Activated T-helper 1 cell treated with anti-CD3 and anti-CD28 coated beads, Interleukin-12 subunit alpha, Interleukin-12 subunit beta, Interleukin-2, Interleukin-4 antibody, amounts not matched to agents 30 ng/mL and 10 ng/mL and 1 ng/mL, durations not matched to agents 14 hours and 24 hours and 36 hours (primary cell): ENCODE results near the gene BAZ2B. TPM values are rescaled to one million over a fixed set of nuclear protein-coding genes. Genes with fewer than 3 reads are reported as not detected.

Experiments used
- DNase-seq: peaks from one replicate; pipeline ENCODE4 v3.0.0; 2021; ENCODE audit warnings: low spot score
- H3K27ac Mint-ChIP-seq: one replicate; pipeline ENCODE4 v1.8.0; 2021; ENCODE audit warnings: mild to moderate bottlenecking, mixed read lengths
- H3K27me3 Mint-ChIP-seq: one replicate; pipeline ENCODE4 v1.8.0; 2022; ENCODE audit warnings: mild to moderate bottlenecking, moderate library complexity, mixed read lengths; ENCODE audit not compliant: insufficient read depth
- H3K36me3 Mint-ChIP-seq: one replicate; pipeline ENCODE4 v1.8.0; 2021; ENCODE audit warnings: low read depth, mixed read lengths
- H3K4me1 Mint-ChIP-seq: one replicate; pipeline ENCODE4 v1.8.0; 2021; ENCODE audit warnings: low read depth, mixed read lengths
- H3K4me3 Mint-ChIP-seq: one replicate; pipeline ENCODE4 v1.8.0; 2021; ENCODE audit warnings: mild to moderate bottlenecking, moderate library complexity, mixed read lengths
- H3K9me3 Mint-ChIP-seq: one replicate; pipeline ENCODE4 v1.8.0; 2021; ENCODE audit warnings: mixed read lengths
- intact Hi-C: fragments of 100-400 bp; cut with micrococcal nuclease; formaldehyde crosslinking; loops from one replicate; pipeline ENCODE4 v1.15.1; 2024
- total RNA-seq: library from RNA; stranded (reverse); gene quantifications from 2 replicates; pipeline ENCODE4 v1.2.3, GENCODE V29; 2022

The BAZ2B gene
- total RNA-seq, 1 donor from 2014 or later = 3.9 TPM

- DNase-seq = no peak
- Mint-ChIP-seq H3K36me3 (no peaks in the 10 kb centered on the region), H3K9me3 (no peaks in the 10 kb centered on the region), H3K27ac (no peak overlapping the region), H3K27me3 (no peaks in the 10 kb centered on the region), H3K4me3 (no peak overlapping the region), H3K4me1 (no peaks in the 10 kb centered on the region)
- intact Hi-C loops = no loop called here
Measured at GRCh38 chr2:159459279-159459678, 157.1 kb downstream of the BAZ2B start.

DNA sequence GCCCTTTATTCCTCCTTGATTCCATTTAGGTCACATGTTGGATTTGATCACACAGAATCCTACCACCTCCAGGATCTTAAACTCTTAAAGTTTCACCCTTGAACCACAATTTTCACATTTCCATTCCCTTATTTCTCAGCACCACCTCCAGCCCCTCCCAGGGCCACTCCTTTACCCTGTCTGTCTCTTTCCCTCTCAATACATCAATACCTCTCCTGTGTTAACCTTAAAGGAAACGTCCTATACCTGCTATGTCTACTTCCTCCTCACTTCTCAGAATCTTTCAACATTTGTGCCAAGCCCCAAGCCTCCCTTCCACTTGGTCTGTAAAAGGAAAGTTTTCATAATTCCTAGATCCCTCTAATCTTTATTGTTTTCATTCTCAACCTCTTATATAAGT, 158.8 kb downstream of the BAZ2B start:
- no peak overlapping the region for H3K4me3 Mint-ChIP-seq
- no peaks in the 10 kb centered on the region for H3K27me3 Mint-ChIP-seq
- intact Hi-C loops = no loop called here
- no peak for DNase-seq
- H3K27ac Mint-ChIP-seq = no peak overlapping the region
- no peaks in the 10 kb centered on the region for H3K4me1 Mint-ChIP-seq
- H3K36me3 Mint-ChIP-seq = no peaks in the 10 kb centered on the region
- H3K9me3 Mint-ChIP-seq = no peaks in the 10 kb centered on the region

DNA sequence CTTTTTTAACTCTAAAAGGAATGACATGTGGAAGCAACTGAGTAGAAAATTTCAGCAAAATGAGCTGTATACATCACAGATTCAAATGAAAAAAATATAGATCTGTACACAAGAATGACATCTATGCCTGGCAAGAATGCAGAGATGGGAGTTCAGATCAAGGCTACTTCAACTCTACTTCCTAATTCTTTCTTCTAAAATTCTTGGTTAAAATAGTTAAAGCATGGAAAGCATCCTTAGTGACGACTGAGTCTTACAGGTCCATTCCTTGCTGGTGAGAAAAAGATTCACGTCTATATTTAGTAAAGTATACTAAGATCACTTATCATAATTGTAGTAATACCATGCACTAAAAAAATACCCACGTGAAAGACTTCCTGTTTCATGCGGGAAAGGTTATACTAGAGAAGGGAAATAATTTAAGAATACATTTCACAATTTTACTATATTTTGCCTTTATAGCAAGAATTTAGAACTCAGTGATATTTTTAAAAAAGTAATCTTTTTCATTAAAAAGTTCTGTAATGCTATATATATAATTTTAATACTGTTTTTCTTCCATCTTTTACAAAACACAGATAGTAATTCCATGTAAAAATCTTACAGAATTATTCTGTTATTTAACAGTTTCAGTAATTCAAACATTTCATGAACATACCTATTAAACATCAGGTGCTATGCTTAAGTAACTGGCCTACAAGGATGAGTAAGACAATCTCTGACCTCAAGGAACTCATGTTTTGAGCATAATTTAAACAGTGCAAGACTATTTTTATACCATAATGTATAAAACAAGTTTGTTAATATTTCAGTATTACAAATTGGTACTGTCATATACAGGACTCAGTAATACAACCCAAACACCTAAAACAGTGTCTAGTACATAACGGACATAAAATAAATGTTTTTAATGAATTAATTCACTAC, 159.6 kb downstream of the BAZ2B start:
- intact Hi-C loops = no loop called here
- H3K4me3 Mint-ChIP-seq = no peak overlapping the region
- H3K27me3 Mint-ChIP-seq = no peaks in the 10 kb centered on the region

DNA sequence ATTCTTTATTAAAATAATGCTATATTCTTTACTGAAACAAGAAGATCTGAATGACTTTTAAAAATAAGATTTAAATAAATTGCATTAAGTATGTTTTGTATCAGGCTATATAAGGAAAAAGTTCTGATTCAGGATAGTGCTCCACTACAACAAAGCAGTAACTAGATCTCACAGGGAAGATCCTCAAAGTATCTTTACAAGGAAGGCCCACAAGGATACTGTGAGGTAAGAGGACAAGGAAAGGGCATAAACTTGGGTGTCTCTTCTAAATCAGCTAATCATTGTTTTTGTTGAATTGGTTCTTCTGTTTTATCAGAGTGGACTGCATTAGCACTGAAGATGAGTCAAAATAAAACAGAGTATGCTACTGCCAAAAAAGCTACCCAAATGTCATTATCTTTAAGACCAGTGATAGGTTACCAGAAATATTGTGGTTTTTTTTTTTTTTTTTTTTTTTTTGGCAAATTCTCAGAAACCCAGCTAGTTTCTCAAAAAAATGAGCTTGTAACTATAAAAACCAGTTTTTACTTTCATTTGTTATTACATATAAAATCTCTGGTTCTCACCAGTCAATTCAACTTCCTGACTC, 160.9 kb downstream of the BAZ2B start:
- Mint-ChIP-seq H3K27me3 (no peaks in the 10 kb centered on the region), H3K9me3 (no peaks in the 10 kb centered on the region), H3K27ac (no peak overlapping the region), H3K36me3 (no peaks in the 10 kb centered on the region), H3K4me3 (no peak overlapping the region), H3K4me1 (no peaks in the 10 kb centered on the region)
- DNase-seq = no peak
- intact Hi-C loops = no loop called here

More for the DNA sequence above, 159.6 kb downstream of the BAZ2B start:
- Mint-ChIP-seq H3K4me1 (no peaks in the 10 kb centered on the region), H3K27ac (no peak overlapping the region), H3K9me3 (no peaks in the 10 kb centered on the region), H3K36me3 (no peaks in the 10 kb centered on the region)
- DNase-seq = no peak

DNA sequence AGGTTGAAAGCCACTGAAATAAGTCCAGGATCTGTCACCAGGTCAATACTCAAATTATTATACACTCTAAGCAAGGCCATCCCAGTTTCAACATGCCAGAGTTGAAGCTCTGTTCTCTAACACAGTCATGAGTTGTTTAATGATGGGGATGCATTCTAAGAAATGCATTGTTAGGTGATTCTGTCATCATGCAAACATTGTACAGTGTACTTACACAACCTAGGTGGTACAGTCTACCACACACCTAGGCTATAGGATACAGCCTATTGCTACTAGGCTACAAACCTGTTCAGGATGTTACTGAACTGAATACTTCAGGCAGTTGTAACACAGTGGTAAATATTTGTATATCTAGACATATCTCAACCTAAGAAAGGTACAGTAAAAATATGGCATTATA, 162.2 kb downstream of the BAZ2B start:
- Mint-ChIP-seq H3K9me3 (no peaks in the 10 kb centered on the region), H3K27ac (no peak overlapping the region), H3K4me3 (no peak overlapping the region), H3K27me3 (no peaks in the 10 kb centered on the region), H3K36me3 (no peaks in the 10 kb centered on the region), H3K4me1 (no peaks in the 10 kb centered on the region)
- DNase-seq = no peak
- intact Hi-C loops = no loop called here

- H3K9me3 Mint-ChIP-seq = no peaks in the 10 kb centered on the region
- intact Hi-C loops = no loop called here
- H3K27ac Mint-ChIP-seq = no peak overlapping the region
- no peak overlapping the region for H3K4me3 Mint-ChIP-seq
- DNase-seq = no peak
- H3K4me1 Mint-ChIP-seq = no peaks in the 10 kb centered on the region
- H3K27me3 Mint-ChIP-seq = no peaks in the 10 kb centered on the region
- no peaks in the 10 kb centered on the region for H3K36me3 Mint-ChIP-seq
Measured at GRCh38 chr2:159450180-159450579, 166.2 kb downstream of the BAZ2B start.

DNA sequence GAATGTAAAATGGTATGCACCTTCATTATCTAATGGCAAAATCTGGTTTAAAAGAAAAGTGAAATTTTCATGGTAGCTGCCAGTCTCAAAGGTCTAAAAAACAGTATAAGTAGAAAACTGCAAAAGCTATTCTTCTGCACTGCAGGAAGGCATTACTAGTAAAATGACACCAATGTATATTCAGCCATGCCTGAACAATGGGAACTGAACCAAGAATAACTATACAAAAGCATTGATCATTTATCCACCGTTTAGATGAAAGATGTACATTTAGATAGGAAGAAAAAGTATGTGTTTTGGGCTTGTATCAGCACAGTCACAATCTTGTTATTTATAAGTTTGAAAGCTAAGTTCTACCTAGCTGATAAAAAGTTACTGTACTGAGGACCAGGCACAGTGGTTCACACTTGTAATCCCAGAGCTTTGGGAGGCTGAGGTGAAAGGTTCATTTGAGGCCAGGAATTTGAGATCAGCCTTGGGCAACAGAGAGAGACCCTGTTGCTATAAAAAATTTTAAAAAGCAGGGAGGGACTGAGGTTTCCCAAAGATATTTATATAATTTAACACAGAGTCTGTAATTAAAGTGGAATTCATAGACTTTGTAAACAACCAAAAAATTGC, 166.7 kb downstream of the BAZ2B start:
- Mint-ChIP-seq H3K9me3 (no peaks in the 10 kb centered on the region), H3K27me3 (no peaks in the 10 kb centered on the region), H3K36me3 (no peaks in the 10 kb centered on the region), H3K27ac (no peak overlapping the region), H3K4me1 (no peaks in the 10 kb centered on the region), H3K4me3 (no peak overlapping the region)
- DNase-seq = no peak
- intact Hi-C loops = no loop called here

GRCh38 chr2:159446817-159447216, 169.5 kb downstream of the BAZ2B start:
- H3K27ac Mint-ChIP-seq = no peak overlapping the region

GRCh38 chr2:159446201-159446600, 170.1 kb downstream of the BAZ2B start:
- no peaks in the 10 kb centered on the region for H3K27me3 Mint-ChIP-seq
- no peak overlapping the region for H3K4me3 Mint-ChIP-seq
- H3K4me1 Mint-ChIP-seq = no peaks in the 10 kb centered on the region
- H3K9me3 Mint-ChIP-seq = no peaks in the 10 kb centered on the region
- H3K27ac Mint-ChIP-seq = no peak overlapping the region
- intact Hi-C loops = no loop called here
- H3K36me3 Mint-ChIP-seq = no peaks in the 10 kb centered on the region
- DNase-seq = no peak

More at GRCh38 chr2:159446817-159447216, 169.5 kb downstream of the BAZ2B start:
- H3K36me3 Mint-ChIP-seq = no peaks in the 10 kb centered on the region
- H3K4me3 Mint-ChIP-seq = no peak overlapping the region
- no peak for DNase-seq
- H3K9me3 Mint-ChIP-seq = no peaks in the 10 kb centered on the region
- no peaks in the 10 kb centered on the region for H3K4me1 Mint-ChIP-seq
- intact Hi-C loops = no loop called here
- no peaks in the 10 kb centered on the region for H3K27me3 Mint-ChIP-seq

- Mint-ChIP-seq H3K4me3 (no peak overlapping the region), H3K27ac (no peak overlapping the region), H3K9me3 (no peaks in the 10 kb centered on the region), H3K4me1 (no peaks in the 10 kb centered on the region), H3K27me3 (no peaks in the 10 kb centered on the region), H3K36me3 (no peaks in the 10 kb centered on the region)
- intact Hi-C loops = no loop called here
- no peak for DNase-seq
Measured at GRCh38 chr2:159445307-159445706, 171.0 kb downstream of the BAZ2B start.

DNA sequence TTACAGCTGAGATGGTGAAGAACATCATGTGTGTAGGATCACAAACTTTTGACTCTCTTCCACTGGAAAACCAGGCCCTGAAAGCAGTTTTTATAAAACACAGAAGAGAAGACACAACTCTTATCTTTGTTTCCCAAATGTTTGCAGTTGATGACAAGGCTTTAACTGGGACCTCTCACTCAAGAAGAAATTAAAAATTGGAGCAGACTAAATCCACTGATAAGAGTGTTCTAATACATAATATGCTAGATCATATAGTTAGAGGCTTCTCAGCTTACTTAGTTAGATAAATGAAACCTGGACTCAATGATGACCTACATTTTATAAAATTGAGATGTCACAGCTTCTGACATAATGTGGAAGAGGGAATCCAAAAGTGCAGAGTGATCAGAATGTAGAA, 171.6 kb downstream of the BAZ2B start:
- intact Hi-C loops = no loop called here
- Mint-ChIP-seq H3K36me3 (no peaks in the 10 kb centered on the region), H3K4me1 (no peaks in the 10 kb centered on the region), H3K9me3 (no peaks in the 10 kb centered on the region), H3K27me3 (no peaks in the 10 kb centered on the region), H3K27ac (no peak overlapping the region), H3K4me3 (no peak overlapping the region)
- DNase-seq = no peak

DNA sequence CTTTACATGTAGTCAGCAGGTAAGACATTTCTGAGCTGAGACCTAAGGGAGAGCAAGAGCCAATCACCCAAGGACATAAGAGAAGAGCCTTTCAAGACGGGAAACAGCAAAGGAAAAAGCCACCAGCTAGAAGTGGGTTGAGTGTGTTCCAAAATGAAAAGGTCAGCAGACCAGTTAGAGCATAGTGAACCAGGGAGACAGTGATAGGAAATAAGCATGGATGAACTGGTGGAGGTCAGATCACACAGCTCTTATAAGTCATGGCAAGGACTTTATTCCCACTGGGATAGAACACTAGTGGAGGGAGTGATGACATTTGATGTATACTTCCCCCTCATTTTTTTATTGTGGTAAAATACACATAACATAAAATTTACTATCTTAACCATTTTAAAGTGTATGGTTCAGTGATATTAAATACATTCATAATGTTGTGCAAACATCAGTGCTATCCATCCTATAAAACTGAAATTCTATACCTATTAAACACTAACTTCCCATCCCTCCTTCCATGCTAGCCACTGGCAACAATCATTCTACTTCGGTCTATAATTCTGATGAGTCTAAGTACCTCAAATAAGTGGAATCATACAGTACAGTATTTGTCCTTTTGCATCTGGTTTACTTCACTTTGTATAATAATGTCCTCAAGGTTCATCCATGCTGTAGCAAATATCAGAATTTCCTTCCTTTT, 174.0 kb downstream of the BAZ2B start:
- no peaks in the 10 kb centered on the region for H3K4me1 Mint-ChIP-seq
- H3K36me3 Mint-ChIP-seq = no peaks in the 10 kb centered on the region
- no peaks in the 10 kb centered on the region for H3K27me3 Mint-ChIP-seq
- no peaks in the 10 kb centered on the region for H3K9me3 Mint-ChIP-seq
- DNase-seq = no peak
- no peak overlapping the region for H3K27ac Mint-ChIP-seq
- no peak overlapping the region for H3K4me3 Mint-ChIP-seq
- intact Hi-C loops = no loop called here

DNA sequence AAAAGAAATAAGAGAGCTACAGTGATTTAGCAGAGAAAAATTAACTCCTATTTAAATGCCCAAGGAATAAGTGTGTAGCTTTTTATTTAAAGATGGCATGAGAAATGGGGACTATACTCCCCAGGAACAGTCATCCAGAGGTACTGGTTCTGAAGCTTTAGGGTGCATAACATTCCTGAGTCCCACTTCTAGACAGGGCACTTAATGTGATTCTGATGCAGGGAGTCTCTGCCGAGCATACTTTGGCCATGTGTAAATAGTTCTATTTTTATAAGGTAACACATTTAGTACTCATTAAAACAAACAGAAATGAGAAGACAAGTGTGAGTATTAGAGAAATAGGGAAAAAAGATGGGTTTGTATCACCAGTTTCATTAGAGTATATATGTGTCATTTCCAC, 175.2 kb downstream of the BAZ2B start:
- no peaks in the 10 kb centered on the region for H3K4me1 Mint-ChIP-seq
- intact Hi-C loops = no loop called here
- no peak for DNase-seq
- no peaks in the 10 kb centered on the region for H3K27me3 Mint-ChIP-seq
- H3K27ac Mint-ChIP-seq = no peak overlapping the region
- no peak overlapping the region for H3K4me3 Mint-ChIP-seq
- H3K9me3 Mint-ChIP-seq = no peaks in the 10 kb centered on the region
- H3K36me3 Mint-ChIP-seq = no peaks in the 10 kb centered on the region
